ENCODE data around the gene PCNX4.

Gene PCNX4

GRCh38 chr14:60151715-60152114 is 60.0 kb downstream of the PCNX4 start:
- Histone ChIP-seq H3F3A (ENCODE audit: insufficient read depth, low read length) (no peaks in the 10 kb centered on the region), H4K20me1 (ENCODE audit: insufficient read depth, low read length) (no peaks in the 10 kb centered on the region), H3K4me1 (ENCODE audit: insufficient read depth, low read length, severe bottlenecking) (peaks cover 13% of the 10 kb centered on the region), H3K36me3 (ENCODE audit: insufficient read depth, low read length) (peaks cover 76% of the 10 kb centered on the region), H3K9me3 (ENCODE audit: low read length) (no peaks in the 10 kb centered on the region), H3K27ac (ENCODE audit: low read depth, low read length, poor library complexity, severe bottlenecking) (peak overlapping the region; percentile 28), H3K4me2 (ENCODE audit: low read length) (peak overlapping the region; percentile 8; the same call in 1 of the 2 replicates), H3K79me2 (ENCODE audit: insufficient read depth, low read length) (no peaks in the 10 kb centered on the region), H3K9ac (ENCODE audit: low read length) (no peak overlapping the region), H3K27me3 (ENCODE audit: insufficient read depth, low read length) (no peaks in the 10 kb centered on the region), H2AFZ (ENCODE audit: low read length) (no peak overlapping the region), H3K9me2 (ENCODE audit: low read depth, low read length) (no peaks in the 10 kb centered on the region), H3K4me3 (ENCODE audit: low read depth, low read length, poor library complexity, severe bottlenecking) (no peak overlapping the region)
- no peak for TF ChIP-seq CTCF (IDR thresholded peaks at IDR 0.05; ENCODE audit: low read length)

- H4K20me1 ChIP-seq (ENCODE audit: insufficient read depth, low read length): no peaks in the 10 kb centered on the region
- no peak overlapping the region for H2AFZ ChIP-seq (ENCODE audit: low read length)
- no peak overlapping the region for H3K9ac ChIP-seq (ENCODE audit: low read length)
- no peaks in the 10 kb centered on the region for H3K79me2 ChIP-seq (ENCODE audit: insufficient read depth, low read length)
- peaks cover 13% of the 10 kb centered on the region for H3K4me1 ChIP-seq (ENCODE audit: insufficient read depth, low read length, severe bottlenecking)
- H3K27ac ChIP-seq (ENCODE audit: low read depth, low read length, poor library complexity, severe bottlenecking): no peak overlapping the region
- H3K36me3 ChIP-seq (ENCODE audit: insufficient read depth, low read length): peaks cover 66% of the 10 kb centered on the region
- H3K9me2 ChIP-seq (ENCODE audit: low read depth, low read length): no peaks in the 10 kb centered on the region
- TF ChIP-seq EZH2 (IDR thresholded peaks at IDR 0.05; ENCODE audit: borderline replicate concordance, low read length) (no peak), CTCF (IDR thresholded peaks at IDR 0.05; ENCODE audit: low read length) (no peak)
- no peak overlapping the region for H3K4me2 ChIP-seq (ENCODE audit: low read length)
- no peaks in the 10 kb centered on the region for H3K9me3 ChIP-seq (ENCODE audit: low read length)
- no peaks in the 10 kb centered on the region for H3K27me3 ChIP-seq (ENCODE audit: insufficient read depth, low read length)
- no peaks in the 10 kb centered on the region for H3F3A ChIP-seq (ENCODE audit: insufficient read depth, low read length)
- H3K4me3 ChIP-seq (ENCODE audit: low read depth, low read length, poor library complexity, severe bottlenecking): no peak overlapping the region
Observed at GRCh38 chr14:60153991-60154390, 62.3 kb downstream of the PCNX4 start.

GRCh38 chr14:60154671-60155070 is 62.9 kb downstream of the PCNX4 start:
- Histone ChIP-seq H3K9me3 (ENCODE audit: low read length) (no peaks in the 10 kb centered on the region), H3K4me3 (ENCODE audit: low read depth, low read length, poor library complexity, severe bottlenecking) (no peak overlapping the region), H3F3A (ENCODE audit: insufficient read depth, low read length) (no peaks in the 10 kb centered on the region), H4K20me1 (ENCODE audit: insufficient read depth, low read length) (no peaks in the 10 kb centered on the region), H3K4me1 (ENCODE audit: insufficient read depth, low read length, severe bottlenecking) (peaks cover 13% of the 10 kb centered on the region), H3K27me3 (ENCODE audit: insufficient read depth, low read length) (no peaks in the 10 kb centered on the region), H2AFZ (ENCODE audit: low read length) (no peak overlapping the region), H3K79me2 (ENCODE audit: insufficient read depth, low read length) (no peaks in the 10 kb centered on the region), H3K4me2 (ENCODE audit: low read length) (no peak overlapping the region), H3K9me2 (ENCODE audit: low read depth, low read length) (no peaks in the 10 kb centered on the region), H3K9ac (ENCODE audit: low read length) (no peak overlapping the region), H3K36me3 (ENCODE audit: insufficient read depth, low read length) (peaks cover 60% of the 10 kb centered on the region), H3K27ac (ENCODE audit: low read depth, low read length, poor library complexity, severe bottlenecking) (no peak overlapping the region)
- TF ChIP-seq EZH2 (IDR thresholded peaks at IDR 0.05; ENCODE audit: borderline replicate concordance, low read length) (no peak), CTCF (IDR thresholded peaks at IDR 0.05; ENCODE audit: low read length) (no peak)

Measured in OCI-LY1 (cell line).